Posterior vena cava (tissue), 2 donors: Measurements from ENCODE around the gene SIKE1. TPM values are rescaled to one million over a fixed set of nuclear protein-coding genes. Genes with fewer than 3 reads are reported as not detected.
"Not testable (repeated sequence)": the region's sequence is repeated elsewhere in the genome, so short reads cannot be mapped to it uniquely, and the experiment has no call there.

Experiments used
- DNase-seq: peaks from one replicate; pipeline ENCODE4 v3.0.0-alpha.2; 2020; ENCODE audit warnings: low spot score
- intact Hi-C, 2 donors: fragments of 100-400 bp; cut with DNase I; formaldehyde crosslinking; loops; one replicate each; pipeline versions ENCODE4 v1.14.1 to v1.14.2; 2022 to 2023
- total RNA-seq, 2 donors: library from RNA; stranded (reverse); fragmentation: NEBNext Ultra II Directional; extraction: Animal tissue kit (Norgen Biotek cat#: 25700); gene quantifications; one replicate each; pipeline ENCODE4 v1.2.1, GENCODE V29; 2021
- donor health status: DM: yes; HTN: yes; CAD: no.
- donor health status: DM: yes; HTN: yes; CAD: no.

Gene SIKE1
- total RNA-seq, 2 donors from 2014 or later = 43.4 to 47.7 TPM

- intact Hi-C loops = no loop called here
- DNase-seq = peak; percentile 84
These were observed 23.5 kb downstream of the SIKE1 start for GRCh38 chr1:114756949-114757454.

DNA sequence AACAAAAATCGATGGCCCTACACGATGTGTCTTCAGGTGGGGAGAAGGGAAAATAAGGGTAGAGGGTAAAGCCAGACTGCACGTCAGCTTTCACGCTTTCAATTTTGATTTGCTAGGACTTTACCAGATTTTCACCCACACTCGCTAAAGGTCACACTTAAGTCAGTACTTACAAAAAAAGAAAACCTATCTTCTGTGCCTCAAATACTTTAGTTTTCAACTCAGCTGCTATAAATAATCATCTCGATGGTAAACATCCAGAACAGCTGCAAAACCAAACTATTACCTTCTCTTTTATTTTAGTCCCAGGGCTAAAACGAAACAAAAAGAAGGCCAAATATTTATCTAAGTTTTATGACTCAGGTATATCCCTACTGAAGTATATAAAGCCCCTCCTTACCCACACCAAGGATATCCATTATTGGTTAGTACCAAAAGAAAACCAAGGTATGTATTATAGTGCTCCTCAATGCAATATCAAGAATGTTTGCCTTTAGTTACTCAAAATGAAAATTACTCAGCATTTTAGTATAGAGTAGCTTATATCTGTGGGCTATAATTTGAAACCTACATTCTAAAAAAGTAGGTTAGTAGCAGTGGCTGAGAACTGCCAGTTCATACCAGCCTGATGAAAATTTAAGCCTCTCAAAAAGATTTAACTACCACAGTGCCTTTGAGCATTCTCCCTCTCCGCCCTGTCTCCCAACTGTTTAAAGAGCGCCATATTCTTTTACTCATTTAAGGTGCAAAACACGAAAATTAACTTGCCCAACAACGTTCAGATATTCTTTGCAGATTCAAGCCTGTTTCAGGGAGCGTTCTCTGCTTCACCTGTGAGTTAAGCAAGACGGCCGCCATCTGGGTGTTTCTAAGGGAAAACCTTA is 24.2 kb downstream of the SIKE1 start:
- intact Hi-C loops = no loop called here
- DNase-seq = no peak

GRCh38 chr1:114755006-114755931 is 25.2 kb downstream of the SIKE1 start:
- intact Hi-C loops = no loop called here
- DNase-seq = no peak

GRCh38 chr1:114753702-114754101 is 26.8 kb downstream of the SIKE1 start:
- intact Hi-C loops = not testable (repeated sequence)

GRCh38 chr1:114753143-114753542 is 27.3 kb downstream of the SIKE1 start:
- intact Hi-C loops = no loop called here

More at GRCh38 chr1:114753702-114754101, 26.8 kb downstream of the SIKE1 start:
- not testable (repeated sequence) for DNase-seq

GRCh38 chr1:114750780-114751179 is 29.7 kb downstream of the SIKE1 start:
- intact Hi-C loops = no loop called here
- no peak for DNase-seq

More at GRCh38 chr1:114753143-114753542, 27.3 kb downstream of the SIKE1 start:
- DNase-seq = no peak

GRCh38 chr1:114749835-114750234 is 30.6 kb downstream of the SIKE1 start:
- intact Hi-C loops = loop anchor here in 1 of 2 donors (2.0 kb wide), 1 partner anchor 79 kb away; the partner anchor contains the start of gene DENND2C
- no peak for DNase-seq

GRCh38 chr1:114746450-114747121 is 33.9 kb downstream of the SIKE1 start:
- no peak for DNase-seq
- intact Hi-C loops = no loop called here

- intact Hi-C loops = no loop called here
- DNase-seq = no peak
These were observed 35.2 kb downstream of the SIKE1 start for GRCh38 chr1:114745291-114745690.

DNA sequence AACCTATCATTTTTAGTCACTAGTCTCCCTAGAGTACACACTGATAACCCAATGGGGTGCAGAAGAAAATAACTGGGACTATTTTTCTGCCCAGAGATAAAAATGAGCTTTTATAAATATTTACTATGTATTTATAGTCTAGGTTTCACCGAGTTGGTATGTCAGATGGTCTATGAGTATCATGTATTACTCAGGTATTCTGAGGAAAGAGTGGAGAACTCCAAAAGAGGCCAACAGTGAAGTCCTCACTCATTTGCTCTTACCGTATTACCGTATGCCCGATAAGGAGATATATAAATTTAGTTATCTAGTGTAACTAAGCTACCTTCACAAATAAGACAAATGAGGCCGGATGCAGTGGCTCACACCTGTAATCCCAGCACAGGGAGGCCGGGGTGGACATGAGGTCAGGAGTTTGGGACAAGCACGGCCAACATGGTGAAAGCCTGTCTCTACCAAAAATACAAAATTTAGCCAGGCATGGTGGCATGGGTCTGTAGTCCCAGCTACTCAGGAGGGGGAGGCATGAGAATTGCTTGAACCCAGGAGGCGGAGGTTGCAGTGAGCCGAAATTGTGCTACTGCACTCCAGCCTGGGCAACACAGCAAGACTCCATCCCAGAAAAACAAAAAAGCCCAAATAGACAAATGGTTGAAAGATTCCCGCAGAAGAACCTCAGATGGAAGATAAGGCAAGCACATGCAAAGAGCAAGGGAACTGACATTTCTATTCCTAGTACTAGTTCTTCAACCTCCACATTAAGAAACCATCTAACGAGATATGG is 38.3 kb downstream of the SIKE1 start:
- intact Hi-C loops = no loop called here
- no peak for DNase-seq

DNA sequence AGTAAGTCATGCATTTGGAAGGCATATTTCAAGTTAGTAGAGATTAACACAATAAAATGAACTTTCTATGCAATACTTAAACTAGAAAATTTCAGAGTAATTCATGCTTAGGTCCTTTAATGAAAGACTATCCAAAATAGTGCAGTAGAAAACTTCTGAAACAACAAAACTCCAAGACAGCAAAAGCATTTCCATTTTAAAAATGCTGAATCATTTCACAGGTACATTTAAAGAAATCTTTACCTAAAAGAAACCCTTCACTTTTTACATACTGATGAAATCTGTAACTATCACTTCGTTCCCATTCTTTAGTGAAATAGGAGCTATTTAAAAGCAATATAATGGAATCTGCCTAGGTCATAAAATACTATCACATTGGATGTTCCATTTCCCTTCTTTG is 40.2 kb downstream of the SIKE1 start:
- no peak for DNase-seq
- intact Hi-C loops = no loop called here

- intact Hi-C loops = no loop called here
- DNase-seq = no peak
These were observed 43.1 kb downstream of the SIKE1 start for GRCh38 chr1:114737314-114737849.

DNA sequence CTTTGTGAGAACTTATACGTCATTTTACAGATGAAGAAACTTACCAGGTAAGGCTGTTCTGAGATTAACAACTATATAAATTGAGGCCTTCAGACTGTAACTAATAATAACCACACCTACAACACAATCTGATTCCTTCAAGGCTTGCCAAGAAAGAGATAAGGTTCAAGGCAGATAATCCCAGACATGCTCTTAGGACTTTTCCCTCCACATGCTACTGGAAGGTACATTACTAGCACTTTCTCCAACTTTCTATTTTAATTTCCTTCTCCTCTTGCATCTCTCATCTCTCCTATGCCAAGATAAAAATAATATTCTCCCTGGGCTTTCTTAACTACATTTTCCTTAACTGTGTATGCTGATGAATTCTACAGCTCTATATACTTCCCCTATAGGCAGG is 45.0 kb downstream of the SIKE1 start:
- DNase-seq = no peak
- intact Hi-C loops = no loop called here

DNA sequence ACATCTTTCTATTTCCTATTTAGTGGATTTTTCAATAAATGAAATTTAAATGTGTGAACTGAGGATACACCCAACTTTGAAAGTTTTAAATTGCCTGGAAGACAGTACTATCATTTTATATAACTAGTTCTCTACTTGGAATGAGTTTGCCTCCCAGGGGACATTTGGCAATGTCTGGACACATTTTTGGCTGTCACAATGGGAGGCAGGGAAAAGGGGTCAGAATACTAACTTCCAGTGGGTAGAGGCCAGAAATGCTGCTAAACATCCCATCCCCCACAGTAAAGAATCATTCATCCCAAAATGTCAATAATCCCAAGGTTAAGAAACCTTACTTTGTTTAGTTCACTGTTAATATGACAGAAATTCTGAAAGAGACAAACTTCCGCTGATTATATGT is 50.7 kb downstream of the SIKE1 start:
- no peak for DNase-seq

GRCh38 chr1:114728553-114728952 is 51.9 kb downstream of the SIKE1 start:
- intact Hi-C loops = no loop called here
- DNase-seq = no peak

More for the DNA sequence above, 50.7 kb downstream of the SIKE1 start:
- intact Hi-C loops = no loop called here

GRCh38 chr1:114725230-114725629 is 55.3 kb downstream of the SIKE1 start:
- DNase-seq = no peak
- intact Hi-C loops = no loop called here

GRCh38 chr1:114723915-114724314 is 56.6 kb downstream of the SIKE1 start:
- DNase-seq = no peak
- intact Hi-C loops = no loop called here

- intact Hi-C loops = no loop called here
- DNase-seq = no peak
These were observed 57.0 kb downstream of the SIKE1 start for GRCh38 chr1:114723457-114723856.
